ENCODE data around the gene LAMA2. TPM values are rescaled to one million over a fixed set of nuclear protein-coding genes. Genes with fewer than 3 reads are reported as not detected.

LAMA2 gene
- total RNA-seq, 4 donors from 2014 or later = 15.1 to 27.3 (median 25.0) TPM

GRCh38 chr6:129094147-129094546 lies 211.2 kb downstream of the LAMA2 start:
- WGBS = 50% methylated on average over 3 of the region's 3 CpGs
- no peak overlapping the region for H3K27ac ChIP-seq
- DNase-seq (ENCODE audit: low spot score in 2 of 2) = no peak
- peaks cover 3% of the 10 kb centered on the region for H3K4me1 ChIP-seq
- H3K4me3 ChIP-seq = no peak overlapping the region
- H3K9me3 ChIP-seq = no peaks in the 10 kb centered on the region
- H3K27me3 ChIP-seq = no peaks in the 10 kb centered on the region
- no peaks in the 10 kb centered on the region for H3K36me3 ChIP-seq
- TF ChIP-seq, protein P1, sequence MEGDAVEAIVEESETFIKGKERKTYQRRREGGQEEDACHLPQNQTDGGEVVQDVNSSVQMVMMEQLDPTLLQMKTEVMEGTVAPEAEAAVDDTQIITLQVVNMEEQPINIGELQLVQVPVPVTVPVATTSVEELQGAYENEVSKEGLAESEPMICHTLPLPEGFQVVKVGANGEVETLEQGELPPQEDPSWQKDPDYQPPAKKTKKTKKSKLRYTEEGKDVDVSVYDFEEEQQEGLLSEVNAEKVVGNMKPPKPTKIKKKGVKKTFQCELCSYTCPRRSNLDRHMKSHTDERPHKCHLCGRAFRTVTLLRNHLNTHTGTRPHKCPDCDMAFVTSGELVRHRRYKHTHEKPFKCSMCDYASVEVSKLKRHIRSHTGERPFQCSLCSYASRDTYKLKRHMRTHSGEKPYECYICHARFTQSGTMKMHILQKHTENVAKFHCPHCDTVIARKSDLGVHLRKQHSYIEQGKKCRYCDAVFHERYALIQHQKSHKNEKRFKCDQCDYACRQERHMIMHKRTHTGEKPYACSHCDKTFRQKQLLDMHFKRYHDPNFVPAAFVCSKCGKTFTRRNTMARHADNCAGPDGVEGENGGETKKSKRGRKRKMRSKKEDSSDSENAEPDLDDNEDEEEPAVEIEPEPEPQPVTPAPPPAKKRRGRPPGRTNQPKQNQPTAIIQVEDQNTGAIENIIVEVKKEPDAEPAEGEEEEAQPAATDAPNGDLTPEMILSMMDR (IDR thresholded peaks at IDR 0.05) = no peak
- TF ChIP-seq EP300 (IDR thresholded peaks at IDR 0.05) = no peak
- no peak for TF ChIP-seq POLR2AphosphoS5 (IDR thresholded peaks at IDR 0.05)
- no peak for TF ChIP-seq POLR2A (IDR thresholded peaks at IDR 0.05)

DNA sequence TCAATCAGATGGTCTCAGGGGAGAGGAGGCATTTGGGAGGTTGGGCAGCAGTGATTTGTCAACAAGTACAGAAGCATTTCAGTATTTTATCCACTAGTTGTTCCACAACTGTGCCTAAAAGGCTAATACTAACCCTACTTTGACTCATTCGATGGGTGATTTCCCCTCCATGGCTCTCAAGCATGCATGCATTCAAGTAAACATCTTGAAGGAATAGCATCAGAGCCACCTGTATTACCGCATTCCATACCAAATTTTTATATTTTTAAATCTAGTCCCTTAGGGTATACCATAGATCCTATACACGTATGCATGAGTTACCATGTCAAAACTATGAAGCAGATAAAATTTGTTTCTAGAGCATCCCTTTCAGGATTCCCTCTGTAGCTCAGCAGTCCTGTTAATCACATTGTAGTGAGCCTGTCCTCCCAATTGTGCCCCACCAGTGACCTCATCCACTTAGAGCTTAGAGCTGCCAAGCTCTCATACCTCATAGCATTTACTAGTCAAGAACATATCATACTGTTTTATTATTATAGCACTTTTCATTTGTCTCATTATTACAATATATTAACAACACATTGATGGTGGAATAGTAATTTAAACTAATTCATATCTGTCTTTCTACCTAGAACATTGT lies 213.8 kb downstream of the LAMA2 start:
- 54% methylated on average over 3 of the region's 3 CpGs for WGBS
- H3K4me3 ChIP-seq = no peak overlapping the region
- H3K36me3 ChIP-seq = no peaks in the 10 kb centered on the region
- H3K9me3 ChIP-seq = no peaks in the 10 kb centered on the region
- H3K27ac ChIP-seq = no peak overlapping the region
- peaks cover 3% of the 10 kb centered on the region for H3K4me1 ChIP-seq
- no peaks in the 10 kb centered on the region for H3K27me3 ChIP-seq
- TF ChIP-seq POLR2A (IDR thresholded peaks at IDR 0.05) = no peak
- TF ChIP-seq POLR2AphosphoS5 (IDR thresholded peaks at IDR 0.05) = no peak
- no peak for TF ChIP-seq EP300 (IDR thresholded peaks at IDR 0.05)
- TF ChIP-seq, protein P1 (IDR thresholded peaks at IDR 0.05) = no peak
- DNase-seq (ENCODE audit: low spot score in 2 of 2) = no peak

- TF ChIP-seq EP300 (IDR thresholded peaks at IDR 0.05) = no peak
- no peak for TF ChIP-seq POLR2AphosphoS5 (IDR thresholded peaks at IDR 0.05)
- no peak for TF ChIP-seq POLR2A (IDR thresholded peaks at IDR 0.05)
- TF ChIP-seq, protein P1 (IDR thresholded peaks at IDR 0.05) = no peak
- WGBS = 87% methylated on average over 9 of the region's 9 CpGs
- Histone ChIP-seq H3K4me3 (no peak overlapping the region), H3K36me3 (no peaks in the 10 kb centered on the region), H3K27ac (no peak overlapping the region), H3K4me1 (peaks cover 3% of the 10 kb centered on the region), H3K27me3 (no peaks in the 10 kb centered on the region), H3K9me3 (no peaks in the 10 kb centered on the region)
- DNase-seq (ENCODE audit: low spot score in 2 of 2) = no peak
These were observed 215.2 kb downstream of the LAMA2 start for GRCh38 chr6:129098061-129098553.

DNA sequence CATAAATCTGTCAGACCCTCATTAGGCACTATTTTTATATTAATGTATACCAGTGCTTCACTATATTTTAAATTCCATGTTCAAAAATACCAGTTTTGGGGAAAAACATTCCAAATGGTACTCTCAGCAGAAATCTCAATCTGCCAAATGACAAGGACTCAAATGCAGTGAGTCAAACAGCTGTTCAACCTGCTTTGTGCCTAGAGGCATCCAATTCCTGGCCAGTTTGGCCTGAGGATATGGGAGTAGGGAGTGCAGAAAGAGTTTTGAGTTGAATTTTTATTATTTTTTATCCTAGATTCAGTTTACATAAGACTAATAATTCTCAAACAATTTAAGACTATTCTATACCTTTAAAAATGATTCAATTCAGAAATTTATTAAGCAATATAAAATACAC lies 216.8 kb downstream of the LAMA2 start:
- H3K27ac ChIP-seq = no peak overlapping the region
- DNase-seq (ENCODE audit: low spot score in 2 of 2) = no peak
- H3K36me3 ChIP-seq = no peaks in the 10 kb centered on the region
- no peaks in the 10 kb centered on the region for H3K27me3 ChIP-seq
- H3K4me3 ChIP-seq = no peak overlapping the region
- no peaks in the 10 kb centered on the region for H3K9me3 ChIP-seq
- H3K4me1 ChIP-seq = peaks cover under 1% of the 10 kb centered on the region
- TF ChIP-seq POLR2A (IDR thresholded peaks at IDR 0.05) (no peak), EP300 (IDR thresholded peaks at IDR 0.05) (no peak), POLR2AphosphoS5 (IDR thresholded peaks at IDR 0.05) (no peak)
- TF ChIP-seq, protein P1 (IDR thresholded peaks at IDR 0.05) = no peak

DNA sequence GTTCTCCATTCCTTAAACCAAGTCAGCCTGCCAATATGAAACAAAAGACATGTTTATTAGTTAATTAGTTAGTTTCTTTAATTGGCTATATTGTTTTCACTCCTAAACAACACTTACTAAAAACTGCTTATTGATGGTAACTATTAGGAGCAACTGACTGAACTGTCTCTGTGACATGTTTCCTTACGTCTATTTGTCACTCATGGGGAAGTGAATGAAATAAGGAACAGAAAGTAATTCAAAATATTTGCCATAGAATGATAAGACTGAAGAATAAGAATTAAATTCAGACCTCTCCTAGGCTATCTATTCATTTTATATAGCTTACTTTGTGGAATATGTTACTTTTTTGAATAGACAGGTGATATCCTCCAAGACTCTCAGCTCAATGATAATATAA lies 217.2 kb downstream of the LAMA2 start:
- 90% methylated on average over 1 of the region's 1 CpG for WGBS

More for the DNA sequence above, 217.2 kb downstream of the LAMA2 start:
- no peaks in the 10 kb centered on the region for H3K27me3 ChIP-seq
- H3K4me1 ChIP-seq = peaks cover 4% of the 10 kb centered on the region
- no peaks in the 10 kb centered on the region for H3K36me3 ChIP-seq
- no peaks in the 10 kb centered on the region for H3K9me3 ChIP-seq
- no peak for TF ChIP-seq EP300 (IDR thresholded peaks at IDR 0.05)
- TF ChIP-seq, protein P1 (IDR thresholded peaks at IDR 0.05) = no peak
- TF ChIP-seq POLR2AphosphoS5 (IDR thresholded peaks at IDR 0.05) = no peak
- TF ChIP-seq POLR2A (IDR thresholded peaks at IDR 0.05) = no peak
- no peak overlapping the region for H3K4me3 ChIP-seq
- H3K27ac ChIP-seq = no peak overlapping the region
- DNase-seq (ENCODE audit: low spot score in 2 of 2) = no peak

Measured in suprapubic skin (tissue), 4 donors.